GM18907 (cell line): ENCODE results near the gene C5.
A peak's percentile ranks its signal among the peaks of the same experiment; 100 is the strongest.

Source experiments
- ATAC-seq: cut with Tn5 transposase; IDR thresholded peaks from one replicate; pipeline ENCODE4 v1.9.1; 2021; ENCODE audit warnings: mild to moderate bottlenecking, moderate library complexity; ENCODE audit not compliant: unreplicated experiment

Gene C5

GRCh38 chr9:120927269-120928014, 122.6 kb downstream of the C5 start:
- ATAC-seq, result no peak

- ATAC-seq, result peak; percentile 33
These were observed 123.6 kb downstream of the C5 start, which contains the start of gene TRAF1 for GRCh38 chr9:120926397-120926928. Gene TRAF1 (minus strand): TSS chr9:120926796. CDS start chr9:120926075, 721 bp downstream.

- peak; percentile 53 for ATAC-seq
These were observed 124.3 kb downstream of the C5 start for GRCh38 chr9:120925535-120926396.

GRCh38 chr9:120924698-120925534, 125.2 kb downstream of the C5 start:
- ATAC-seq, result no peak

- ATAC-seq, result no peak
These were observed 126.3 kb downstream of the C5 start for GRCh38 chr9:120923620-120924328.

GRCh38 chr9:120922404-120923195, 127.5 kb downstream of the C5 start:
- no peak for ATAC-seq

GRCh38 chr9:120921661-120922181, 128.4 kb downstream of the C5 start:
- ATAC-seq, result no peak

- peak; percentile 45 for ATAC-seq
These were observed 129.3 kb downstream of the C5 start for GRCh38 chr9:120920806-120921178.

- ATAC-seq, result no peak
These were observed 130.0 kb downstream of the C5 start for GRCh38 chr9:120919843-120920805.

GRCh38 chr9:120918931-120919842, 130.9 kb downstream of the C5 start:
- no peak for ATAC-seq

GRCh38 chr9:120917929-120918762, 131.9 kb downstream of the C5 start:
- ATAC-seq, result no peak

GRCh38 chr9:120916991-120917880, 132.8 kb downstream of the C5 start:
- ATAC-seq, result no peak

- ATAC-seq, result no peak
These were observed 133.5 kb downstream of the C5 start for GRCh38 chr9:120916588-120916987.

- no peak for ATAC-seq
These were observed 134.1 kb downstream of the C5 start for GRCh38 chr9:120915854-120916470.

- no peak for ATAC-seq
These were observed 135.1 kb downstream of the C5 start for GRCh38 chr9:120914953-120915352.
